Parathyroid adenoma (tissue), 2 donors: Measurements from ENCODE around the gene KARS1.

Experiments
- H2AFZ ChIP-seq: fragments of 300-600 bp; sonication (generic); one replicate; pipeline ENCODE4 v1.7.0; 2017; ENCODE audit warnings: antibody characterized with exemption, mild to moderate bottlenecking
- H3K27ac ChIP-seq: fragments of 300-600 bp; sonication (generic); one replicate; pipeline ENCODE4 v1.7.0; 2017
- H3K27me3 ChIP-seq: fragments of 300-600 bp; sonication (generic); one replicate; pipeline ENCODE4 v1.7.0; 2017; ENCODE audit warnings: low read length; ENCODE audit not compliant: control insufficient read depth, insufficient read depth
- H3K36me3 ChIP-seq: fragments of 300-600 bp; sonication (generic); one replicate; pipeline ENCODE4 v1.7.0; 2017; ENCODE audit warnings: low read length; ENCODE audit not compliant: control insufficient read depth, insufficient read depth
- H3K4me1 ChIP-seq: fragments of 300-600 bp; sonication (generic); one replicate; pipeline ENCODE4 v1.7.0; 2017; ENCODE audit warnings: control low read depth
- H3K4me2 ChIP-seq: fragments of 300-600 bp; sonication (generic); one replicate; pipeline ENCODE4 v1.7.0; 2017; ENCODE audit warnings: low read length
- H3K4me3 ChIP-seq: fragments of 300-600 bp; sonication (generic); one replicate; pipeline ENCODE4 v1.7.0; 2017; ENCODE audit warnings: low read depth, low read length
- H3K79me2 ChIP-seq: fragments of 300-600 bp; sonication (generic); one replicate; pipeline ENCODE4 v1.7.0; 2017; ENCODE audit warnings: control low read depth
- H3K9ac ChIP-seq: fragments of 300-600 bp; sonication (generic); one replicate; pipeline ENCODE4 v1.7.0; 2017; ENCODE audit warnings: mild to moderate bottlenecking
- H3K9me3 ChIP-seq: fragments of 300-600 bp; sonication (generic); one replicate; pipeline ENCODE4 v1.7.0; 2017; ENCODE audit warnings: low read length; ENCODE audit not compliant: control insufficient read depth
- CTCF ChIP-seq: fragments of 300-600 bp; sonication (generic); IDR thresholded peaks from one replicate; pipeline ENCODE4 v1.7.0; 2017; ENCODE audit warnings: antibody characterized with exemption, mild to moderate bottlenecking
- donor health status: primary hyperparathyroidism.

The KARS1 gene

GRCh38 chr16:75647492-75648264 lies at the start of gene KARS1, which contains the start of gene TERF2IP:
Gene KARS1, minus strand, starts transcription at chr16:75647665. Its CDS starts 26 bp downstream, at chr16:75647639.
Gene TERF2IP, plus strand, starts transcription at chr16:75647773. Its CDS starts 110 bp downstream, at chr16:75647883.
- H3K9me3 ChIP-seq: no peaks in the 10 kb centered on the region
- H3K36me3 ChIP-seq: no peaks in the 10 kb centered on the region
- H3K4me1 ChIP-seq: peaks cover 20% of the 10 kb centered on the region
- H3K9ac ChIP-seq: peak within 1 kb of the TSS; percentile 98
- TF ChIP-seq CTCF: no peak
- no peaks in the 10 kb centered on the region for H3K27me3 ChIP-seq
- peak within 1 kb of the TSS; percentile 98 for H3K27ac ChIP-seq
- peaks cover 66% of the 10 kb centered on the region for H3K79me2 ChIP-seq
- peak within 1 kb of the TSS; percentile 81 for H3K4me2 ChIP-seq
- H3K4me3 ChIP-seq: peak within 1 kb of the TSS; percentile 94
- H2AFZ ChIP-seq: peak within 1 kb of the TSS; percentile 97

- Histone ChIP-seq H3K4me3 (no peak overlapping the region), H3K9me3 (no peaks in the 10 kb centered on the region), H2AFZ (no peak overlapping the region), H3K9ac (no peak overlapping the region), H3K36me3 (no peaks in the 10 kb centered on the region), H3K4me1 (no peaks in the 10 kb centered on the region), H3K27ac (no peak overlapping the region), H3K79me2 (no peaks in the 10 kb centered on the region), H3K4me2 (no peak overlapping the region), H3K27me3 (no peaks in the 10 kb centered on the region)
- TF ChIP-seq CTCF: no peak
Observed at GRCh38 chr16:75695708-75696107, 48.2 kb upstream of the KARS1 start.

- no peak overlapping the region for H2AFZ ChIP-seq
- H3K36me3 ChIP-seq: no peaks in the 10 kb centered on the region
- no peaks in the 10 kb centered on the region for H3K9me3 ChIP-seq
- H3K27me3 ChIP-seq: no peaks in the 10 kb centered on the region
- no peak overlapping the region for H3K27ac ChIP-seq
- no peak overlapping the region for H3K4me2 ChIP-seq
- no peak for TF ChIP-seq CTCF
- no peaks in the 10 kb centered on the region for H3K4me1 ChIP-seq
- no peak overlapping the region for H3K9ac ChIP-seq
- no peak overlapping the region for H3K4me3 ChIP-seq
- no peaks in the 10 kb centered on the region for H3K79me2 ChIP-seq
Observed at GRCh38 chr16:75687361-75687760, 39.9 kb upstream of the KARS1 start.

GRCh38 chr16:75682308-75682707 lies 34.8 kb upstream of the KARS1 start:
- Histone ChIP-seq H3K4me3 (no peak overlapping the region), H3K27ac (no peak overlapping the region), H3K9me3 (no peaks in the 10 kb centered on the region), H3K27me3 (no peaks in the 10 kb centered on the region), H3K79me2 (no peaks in the 10 kb centered on the region), H3K4me1 (no peaks in the 10 kb centered on the region), H2AFZ (no peak overlapping the region), H3K9ac (no peak overlapping the region), H3K36me3 (no peaks in the 10 kb centered on the region), H3K4me2 (no peak overlapping the region)
- no peak for TF ChIP-seq CTCF

- TF ChIP-seq CTCF: no peak
- Histone ChIP-seq H3K36me3 (no peaks in the 10 kb centered on the region), H3K27ac (no peak overlapping the region)
Observed at GRCh38 chr16:75679366-75679765, 31.9 kb upstream of the KARS1 start.

More at GRCh38 chr16:75679366-75679765, 31.9 kb upstream of the KARS1 start:
- H3K9me3 ChIP-seq: no peaks in the 10 kb centered on the region
- no peak overlapping the region for H2AFZ ChIP-seq
- H3K4me3 ChIP-seq: no peak overlapping the region
- H3K4me1 ChIP-seq: no peaks in the 10 kb centered on the region
- no peak overlapping the region for H3K9ac ChIP-seq
- no peaks in the 10 kb centered on the region for H3K27me3 ChIP-seq
- no peaks in the 10 kb centered on the region for H3K79me2 ChIP-seq
- H3K4me2 ChIP-seq: no peak overlapping the region
